Natural killer cell (primary cell): ENCODE data around the gene CSNK1G1. TPM values are rescaled to one million over a fixed set of nuclear protein-coding genes. Genes with fewer than 3 reads are reported as not detected.

Experiments used
- ATAC-seq, 3 donors: fragments of 150-1000 bp in 2 of 3; fragments of 200-7000 bp in 1 of 3; cut with Tn5 transposase; 1 replicate in 1 of 3; 2 replicates in 2 of 3; pipeline ENCODE4 v1.10.0; 2021; ENCODE audit warnings: mild to moderate bottlenecking in 2 of 3, moderate library complexity in 2 of 3
- DNase-seq, 2 donors: peaks; one replicate each; pipeline versions ENCODE4 v3.0.0 to v3.0.0-alpha.2; 2013 to 2021; ENCODE audit warnings: mixed read lengths in 1 of 2
- H3K27ac ChIP-seq: one replicate; pipeline ENCODE4 v1.5.1; 2013; ENCODE audit warnings: mild to moderate bottlenecking, low read length
- H3K27me3 ChIP-seq: one replicate; pipeline ENCODE4 v1.6.1; 2013; ENCODE audit warnings: low read length; ENCODE audit not compliant: control insufficient read depth, insufficient read depth
- H3K36me3 ChIP-seq: one replicate; pipeline ENCODE4 v1.6.1; 2013; ENCODE audit warnings: low read length; ENCODE audit not compliant: control insufficient read depth, insufficient read depth
- H3K4me1 ChIP-seq: one replicate; pipeline ENCODE4 v1.6.1; 2013; ENCODE audit warnings: low read length; ENCODE audit not compliant: control insufficient read depth, insufficient read depth
- H3K4me3 ChIP-seq: one replicate; pipeline ENCODE4 v1.5.1; 2013; ENCODE audit warnings: low read length
- H3K9me3 ChIP-seq: one replicate; pipeline ENCODE4 v1.6.1; 2013; ENCODE audit warnings: low read length; ENCODE audit not compliant: control insufficient read depth, insufficient read depth
- H3K27ac Mint-ChIP-seq, 2 donors: one replicate each; pipeline ENCODE4 v1.8.0; 2022; ENCODE audit warnings: mild to moderate bottlenecking in 2 of 2, mixed read lengths in 2 of 2, moderate library complexity in 1 of 2
- H3K27me3 Mint-ChIP-seq, 2 donors: one replicate each; pipeline ENCODE4 v1.8.0; 2022; ENCODE audit warnings: low read depth in 2 of 2, mixed read lengths in 2 of 2
- H3K36me3 Mint-ChIP-seq: one replicate; pipeline ENCODE4 v1.8.0; 2022; ENCODE audit warnings: mixed read lengths
- H3K4me1 Mint-ChIP-seq, 2 donors: one replicate each; pipeline ENCODE4 v1.8.0; 2022; ENCODE audit warnings: mixed read lengths in 2 of 2
- H3K4me3 Mint-ChIP-seq: one replicate; pipeline ENCODE4 v1.8.0; 2022; ENCODE audit warnings: mild to moderate bottlenecking, moderate library complexity, mixed read lengths
- H3K9me3 Mint-ChIP-seq, 2 donors: one replicate each; pipeline ENCODE4 v1.8.0; 2022; ENCODE audit warnings: mixed read lengths in 2 of 2
- CTCF ChIP-seq: fragments of 200-600 bp; IDR thresholded peaks from one replicate; pipeline ENCODE4 v1.8.0; 2022; ENCODE audit warnings: antibody characterized with exemption
- WGBS: methylation state at CpG from one replicate; pipeline ENCODE4 v1.1.7; 2013; ENCODE audit warnings: missing lambda C conversion rate; ENCODE audit not compliant: insufficient coverage; 5-methylcytosine and 5-hydroxymethylcytosine counted together
- intact Hi-C: fragments of 100-400 bp; cut with micrococcal nuclease; formaldehyde crosslinking; loops from one replicate; pipeline ENCODE4 v1.14.2; 2022
- total RNA-seq, 4 donors: library from RNA; stranded (reverse); fragments of 120-200 nt in 1 of 4; gene quantifications; one replicate each; pipeline versions ENCODE4 v1.2.3 to v1.2.4, GENCODE V29; 2013 to 2022

Gene CSNK1G1
- total RNA-seq, 3 donors from 2014 or later (not counting 1 experiment from before 2014, with no cell fraction given): 26.2 to 36.8 (median 34.0) TPM

GRCh38 chr15:64216730-64217428 lies 139.1 kb downstream of the CSNK1G1 start:
- no peak overlapping the region for H3K27ac Mint-ChIP-seq
- Histone ChIP-seq H3K36me3 (peaks cover 12% of the 10 kb centered on the region), H3K27ac (no peak overlapping the region), H3K9me3 (no peaks in the 10 kb centered on the region), H3K4me3 (no peak overlapping the region), H3K4me1 (no peaks in the 10 kb centered on the region), H3K27me3 (no peaks in the 10 kb centered on the region)
- no peaks in the 10 kb centered on the region for H3K27me3 Mint-ChIP-seq
- H3K4me3 Mint-ChIP-seq: no peak overlapping the region
- H3K9me3 Mint-ChIP-seq: no peaks in the 10 kb centered on the region
- intact Hi-C loops: no loop called here
- WGBS: 89% methylated on average over 1 of the region's 2 CpGs
- DNase-seq: no peak
- TF ChIP-seq CTCF: no peak
- no peak for ATAC-seq
- H3K4me1 Mint-ChIP-seq: peaks cover 0 to 7% of the 10 kb centered on the region in 2 donors
- H3K36me3 Mint-ChIP-seq: peaks cover 11% of the 10 kb centered on the region

GRCh38 chr15:64216196-64216595 lies 139.8 kb downstream of the CSNK1G1 start:
- no peak for ATAC-seq
- no peak overlapping the region for H3K27ac ChIP-seq
- intact Hi-C loops: no loop called here
- no peak overlapping the region for H3K27ac Mint-ChIP-seq
- peaks cover 0 to 8% of the 10 kb centered on the region in 2 donors for H3K4me1 Mint-ChIP-seq
- DNase-seq: no peak
- H3K27me3 Mint-ChIP-seq: no peaks in the 10 kb centered on the region
- H3K9me3 Mint-ChIP-seq: no peaks in the 10 kb centered on the region
- H3K36me3 Mint-ChIP-seq: peaks cover 11% of the 10 kb centered on the region
- TF ChIP-seq CTCF: no peak
- no peaks in the 10 kb centered on the region for H3K9me3 ChIP-seq
- H3K36me3 ChIP-seq: peaks cover 12% of the 10 kb centered on the region
- H3K27me3 ChIP-seq: no peaks in the 10 kb centered on the region
- H3K4me3 ChIP-seq: no peak overlapping the region
- H3K4me1 ChIP-seq: no peaks in the 10 kb centered on the region
- 78% methylated on average over 3 of the region's 3 CpGs for WGBS
- no peak overlapping the region for H3K4me3 Mint-ChIP-seq

- ATAC-seq: no peak
- WGBS: 100% methylated on average over 1 of the region's 3 CpGs
- TF ChIP-seq CTCF: no peak
- H3K36me3 Mint-ChIP-seq: peaks cover 11% of the 10 kb centered on the region
- Histone ChIP-seq H3K4me1 (no peaks in the 10 kb centered on the region), H3K27me3 (no peaks in the 10 kb centered on the region), H3K27ac (no peak overlapping the region), H3K36me3 (peaks cover 12% of the 10 kb centered on the region), H3K9me3 (no peaks in the 10 kb centered on the region), H3K4me3 (no peak overlapping the region)
- DNase-seq: no peak
- intact Hi-C loops: no loop called here
- no peaks in the 10 kb centered on the region for H3K27me3 Mint-ChIP-seq
- H3K4me1 Mint-ChIP-seq: peaks cover 4 to 17% of the 10 kb centered on the region in 2 donors
- H3K27ac Mint-ChIP-seq: no peak overlapping the region
- H3K9me3 Mint-ChIP-seq: no peaks in the 10 kb centered on the region
- H3K4me3 Mint-ChIP-seq: no peak overlapping the region
Observed at GRCh38 chr15:64213646-64214045, 142.3 kb downstream of the CSNK1G1 start.

- H3K27ac ChIP-seq: no peak overlapping the region
- no peaks in the 10 kb centered on the region for H3K27me3 ChIP-seq
- WGBS: 100% methylated on average over 1 of the region's 2 CpGs
- Mint-ChIP-seq H3K27ac (peak overlapping the region; percentile 38 to 42), H3K27me3 (no peaks in the 10 kb centered on the region), H3K4me3 (no peak overlapping the region), H3K36me3 (peaks cover 11% of the 10 kb centered on the region), H3K9me3 (no peaks in the 10 kb centered on the region), H3K4me1 (peaks cover 4 to 17% of the 10 kb centered on the region in 2 donors)
- ATAC-seq: no peak
- no peak overlapping the region for H3K4me3 ChIP-seq
- TF ChIP-seq CTCF: no peak
- intact Hi-C loops: no loop called here
- peaks cover 12% of the 10 kb centered on the region for H3K36me3 ChIP-seq
- no peak for DNase-seq
- no peaks in the 10 kb centered on the region for H3K4me1 ChIP-seq
- H3K9me3 ChIP-seq: no peaks in the 10 kb centered on the region
Observed at GRCh38 chr15:64211696-64212095, 144.3 kb downstream of the CSNK1G1 start.
